ENCODE results near the gene C2orf49.

Gene C2orf49

DNA sequence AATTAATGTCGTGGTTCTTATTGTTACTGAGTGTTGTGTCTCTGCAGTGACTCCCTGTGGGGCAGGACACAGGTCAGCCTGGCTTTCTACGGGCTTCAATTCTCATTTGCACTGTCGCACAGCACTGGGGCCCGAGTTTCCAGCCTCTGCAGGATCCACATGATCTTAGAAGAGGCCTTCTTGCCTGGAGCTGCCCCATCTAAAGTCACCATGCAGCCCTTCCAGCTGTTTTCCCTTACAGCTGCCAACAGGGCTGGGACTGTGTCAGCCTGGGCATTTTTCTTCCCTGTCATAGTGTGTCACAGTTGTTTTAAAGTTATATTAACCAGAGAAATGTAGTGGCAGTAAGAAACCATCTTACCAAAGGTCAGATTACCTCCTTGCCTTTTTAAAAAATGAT lies 34.5 kb downstream of the C2orf49 start:
- H3K27ac ChIP-seq: no peak overlapping the region
- no peak for TF ChIP-seq CTCF (conservative IDR thresholded peaks at IDR 0.05)

- no peak overlapping the region for H3K27ac ChIP-seq
- no peak for TF ChIP-seq CTCF (conservative IDR thresholded peaks at IDR 0.05)
Observed at GRCh38 chr2:105373344-105373781, 36.0 kb downstream of the C2orf49 start.

GRCh38 chr2:105373895-105374401 lies 36.6 kb downstream of the C2orf49 start:
- no peak for TF ChIP-seq CTCF (conservative IDR thresholded peaks at IDR 0.05)
- no peak overlapping the region for H3K27ac ChIP-seq

GRCh38 chr2:105375001-105375561 lies 37.7 kb downstream of the C2orf49 start:
- no peak for TF ChIP-seq CTCF (conservative IDR thresholded peaks at IDR 0.05)
- no peak overlapping the region for H3K27ac ChIP-seq

DNA sequence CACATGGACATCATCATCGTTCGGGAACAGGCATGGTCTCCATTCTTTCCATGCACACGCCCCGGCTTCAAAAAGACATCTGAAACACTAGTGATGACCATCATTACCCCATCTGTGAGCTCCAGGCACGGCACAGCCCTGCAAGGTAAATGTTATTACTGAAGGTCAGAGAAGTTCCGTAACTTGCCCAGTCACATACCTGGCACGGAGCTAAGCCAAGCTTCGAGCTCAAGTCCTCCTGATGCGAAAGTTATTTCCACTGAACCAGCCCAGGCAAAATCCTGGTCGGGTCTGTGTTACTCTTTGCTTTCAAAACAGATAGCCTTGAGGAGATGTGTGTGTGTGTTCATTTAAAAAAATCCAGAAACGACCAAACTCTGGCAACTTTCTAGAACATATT lies 38.7 kb downstream of the C2orf49 start:
- TF ChIP-seq CTCF (conservative IDR thresholded peaks at IDR 0.05): no peak
- no peak overlapping the region for H3K27ac ChIP-seq

GRCh38 chr2:105376789-105377240 lies 39.5 kb downstream of the C2orf49 start:
- no peak for TF ChIP-seq CTCF (conservative IDR thresholded peaks at IDR 0.05)
- no peak overlapping the region for H3K27ac ChIP-seq

DNA sequence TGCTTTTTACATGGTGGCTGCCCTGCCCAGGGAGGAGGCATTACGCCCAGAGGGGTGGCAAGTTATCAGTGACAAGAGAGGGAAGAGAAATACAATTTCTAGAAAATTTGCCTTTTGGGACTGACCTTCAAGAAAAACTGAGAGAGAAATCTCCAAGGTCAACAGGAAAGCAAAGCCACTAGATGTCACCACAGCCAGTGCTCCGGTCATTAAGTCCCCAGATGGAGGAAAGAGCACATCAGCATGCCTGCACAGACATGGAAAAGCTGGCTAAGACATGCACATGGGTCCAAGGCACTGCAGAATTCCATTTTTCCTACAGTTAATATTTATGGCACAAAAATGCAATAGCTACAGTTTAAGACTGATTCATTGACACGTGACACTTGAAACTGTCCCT lies 40.5 kb downstream of the C2orf49 start:
- peak; percentile 63 for TF ChIP-seq CTCF (conservative IDR thresholded peaks at IDR 0.05)
- H3K27ac ChIP-seq: no peak overlapping the region

Data from VCaP (cell line).